ENCODE data around the gene ASGR1. TPM values are rescaled to one million over a fixed set of nuclear protein-coding genes. Genes with fewer than 3 reads are reported as not detected.
A peak's percentile ranks its signal among the peaks of the same experiment; 100 is the strongest.

ASGR1 gene
- total RNA-seq, 1 donor from 2014 or later: 29.0 TPM

DNA sequence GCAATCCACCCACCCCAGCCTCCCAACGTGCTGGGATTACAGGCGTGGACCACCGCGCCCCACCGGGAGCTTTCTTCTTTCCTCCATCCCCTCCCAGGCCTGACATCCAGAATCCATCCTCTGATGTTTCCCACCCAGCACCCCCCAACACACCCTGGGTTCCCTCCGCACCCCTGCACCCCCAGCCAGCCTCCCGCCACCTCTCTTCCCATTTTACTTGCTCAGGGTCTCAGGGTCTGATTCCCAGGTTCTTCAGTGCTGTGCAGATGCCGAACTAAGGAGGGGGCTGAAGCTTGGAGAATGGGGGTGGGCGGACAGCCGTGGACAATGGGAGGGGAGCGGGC, 225 bp downstream of the ASGR1 start:
- no peak for DNase-seq
- Mint-ChIP-seq H3K4me1 (ENCODE audit: low read depth, unreplicated experiment) (peaks cover 11% of the 10 kb centered on the region), H3K36me3 (ENCODE audit: unreplicated experiment) (no peaks in the 10 kb centered on the region), H3K9me3 (ENCODE audit: unreplicated experiment) (peaks cover 5% of the 10 kb centered on the region), H3K27ac (ENCODE audit: unreplicated experiment) (no peak overlapping the region), H3K4me3 (ENCODE audit: unreplicated experiment) (peak overlapping the region; percentile 16), H3K27me3 (ENCODE audit: unreplicated experiment) (peaks cover 11% of the 10 kb centered on the region)
- TF ChIP-seq, protein P1, sequence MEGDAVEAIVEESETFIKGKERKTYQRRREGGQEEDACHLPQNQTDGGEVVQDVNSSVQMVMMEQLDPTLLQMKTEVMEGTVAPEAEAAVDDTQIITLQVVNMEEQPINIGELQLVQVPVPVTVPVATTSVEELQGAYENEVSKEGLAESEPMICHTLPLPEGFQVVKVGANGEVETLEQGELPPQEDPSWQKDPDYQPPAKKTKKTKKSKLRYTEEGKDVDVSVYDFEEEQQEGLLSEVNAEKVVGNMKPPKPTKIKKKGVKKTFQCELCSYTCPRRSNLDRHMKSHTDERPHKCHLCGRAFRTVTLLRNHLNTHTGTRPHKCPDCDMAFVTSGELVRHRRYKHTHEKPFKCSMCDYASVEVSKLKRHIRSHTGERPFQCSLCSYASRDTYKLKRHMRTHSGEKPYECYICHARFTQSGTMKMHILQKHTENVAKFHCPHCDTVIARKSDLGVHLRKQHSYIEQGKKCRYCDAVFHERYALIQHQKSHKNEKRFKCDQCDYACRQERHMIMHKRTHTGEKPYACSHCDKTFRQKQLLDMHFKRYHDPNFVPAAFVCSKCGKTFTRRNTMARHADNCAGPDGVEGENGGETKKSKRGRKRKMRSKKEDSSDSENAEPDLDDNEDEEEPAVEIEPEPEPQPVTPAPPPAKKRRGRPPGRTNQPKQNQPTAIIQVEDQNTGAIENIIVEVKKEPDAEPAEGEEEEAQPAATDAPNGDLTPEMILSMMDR (IDR thresholded peaks at IDR 0.05; ENCODE audit: partially characterized antibody, unreplicated experiment): no peak

DNA sequence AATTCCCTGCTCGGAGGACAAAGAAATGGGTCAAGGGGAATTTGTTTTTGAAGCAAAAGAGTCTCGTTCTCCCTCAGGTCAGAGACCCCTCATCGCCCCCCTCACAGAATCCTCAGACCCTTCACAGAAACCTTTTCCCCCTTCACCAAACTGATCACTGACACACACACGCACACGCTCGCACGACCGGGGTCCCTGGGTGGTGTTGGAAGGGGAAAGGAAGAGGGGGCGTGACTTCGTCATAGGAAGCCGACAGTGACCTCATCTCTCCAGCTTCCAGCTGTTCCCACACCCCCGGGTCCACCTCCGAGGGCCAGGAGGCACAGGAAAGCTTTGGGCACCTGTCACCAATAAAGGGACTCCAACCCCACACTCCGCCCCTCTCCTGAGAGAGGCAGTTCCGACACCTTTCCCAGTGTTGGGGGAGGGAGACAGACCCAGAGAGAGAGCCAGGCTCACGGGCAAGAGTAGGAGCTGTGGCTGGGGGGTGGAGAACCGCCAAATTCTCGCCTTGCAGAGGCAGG, 1.2 kb downstream of the ASGR1 start:
- Mint-ChIP-seq H3K4me3 (ENCODE audit: unreplicated experiment) (no peak overlapping the region), H3K9me3 (ENCODE audit: unreplicated experiment) (peaks cover 3% of the 10 kb centered on the region), H3K27ac (ENCODE audit: unreplicated experiment) (no peak overlapping the region), H3K36me3 (ENCODE audit: unreplicated experiment) (no peaks in the 10 kb centered on the region), H3K4me1 (ENCODE audit: low read depth, unreplicated experiment) (peaks cover 7% of the 10 kb centered on the region), H3K27me3 (ENCODE audit: unreplicated experiment) (peaks cover 7% of the 10 kb centered on the region)
- peak; percentile 52 for DNase-seq
- TF ChIP-seq, protein P1 (IDR thresholded peaks at IDR 0.05; ENCODE audit: partially characterized antibody, unreplicated experiment): no peak

DNA sequence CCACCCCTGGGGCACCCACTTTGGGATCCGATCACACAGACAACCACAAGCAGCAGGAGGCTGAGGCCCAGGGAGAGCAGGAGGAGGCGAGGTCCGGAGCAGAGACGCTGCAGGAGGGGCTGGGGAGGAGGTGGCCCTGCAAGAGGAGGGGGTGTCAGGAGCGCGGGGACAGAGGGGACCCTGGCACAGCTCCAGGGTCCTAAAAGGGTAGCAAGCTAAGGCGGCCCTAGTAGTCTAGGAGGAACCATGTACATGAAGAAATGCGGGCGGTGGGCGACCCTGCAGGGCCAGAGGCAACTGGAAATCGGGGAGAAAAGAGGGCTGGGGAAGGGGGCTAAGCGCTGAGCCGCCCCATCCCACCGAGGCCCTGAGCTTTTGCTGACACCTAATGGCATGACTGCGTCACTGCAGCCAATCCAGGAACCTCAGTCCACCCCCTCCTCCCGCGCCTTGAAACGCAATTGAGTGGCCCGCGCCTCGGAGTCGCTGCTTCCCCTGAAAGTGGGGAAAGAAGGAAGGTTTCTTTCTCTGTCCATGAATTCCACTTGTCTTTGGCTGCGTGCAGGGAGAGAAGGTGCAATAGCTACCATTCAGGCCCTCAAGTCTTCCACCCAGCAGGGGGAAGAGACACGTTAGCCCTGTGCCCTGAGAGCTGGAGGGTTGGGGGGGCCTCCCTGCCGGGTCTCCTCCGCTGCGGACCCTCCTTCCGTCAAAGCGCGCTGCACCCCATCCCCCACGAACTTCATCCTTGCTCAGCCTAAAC, 1.8 kb downstream of the ASGR1 start:
- Mint-ChIP-seq H3K4me3 (ENCODE audit: unreplicated experiment) (no peak overlapping the region), H3K4me1 (ENCODE audit: low read depth, unreplicated experiment) (peaks cover 7% of the 10 kb centered on the region), H3K27me3 (ENCODE audit: unreplicated experiment) (peaks cover 7% of the 10 kb centered on the region), H3K27ac (ENCODE audit: unreplicated experiment) (no peak overlapping the region), H3K9me3 (ENCODE audit: unreplicated experiment) (peaks cover 3% of the 10 kb centered on the region), H3K36me3 (ENCODE audit: unreplicated experiment) (peaks cover 2% of the 10 kb centered on the region)
- peak; percentile 84 for DNase-seq
- TF ChIP-seq, protein P1 (IDR thresholded peaks at IDR 0.05; ENCODE audit: partially characterized antibody, unreplicated experiment): peak; percentile 85

DNA sequence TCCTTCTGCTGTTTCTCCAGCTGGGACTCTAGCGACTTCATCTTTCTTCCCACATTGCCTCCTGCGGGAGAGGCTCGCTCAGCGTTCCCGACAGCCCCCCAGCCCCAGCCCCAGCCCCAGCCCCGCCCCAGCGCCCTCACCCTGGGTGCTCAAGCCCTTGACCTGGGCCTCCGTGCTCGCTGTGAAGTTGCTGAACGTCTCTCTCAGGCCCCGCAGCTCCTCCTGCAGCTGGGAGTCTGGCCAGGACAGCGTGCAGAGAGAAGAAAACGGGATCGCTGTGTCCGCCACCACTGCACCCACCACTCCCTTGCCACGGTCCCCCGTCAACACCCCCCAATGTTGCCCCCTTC, 2.4 kb downstream of the ASGR1 start:
- DNase-seq: peak; percentile 56
- Mint-ChIP-seq H3K4me1 (ENCODE audit: low read depth, unreplicated experiment) (peaks cover 7% of the 10 kb centered on the region), H3K9me3 (ENCODE audit: unreplicated experiment) (peaks cover 3% of the 10 kb centered on the region), H3K4me3 (ENCODE audit: unreplicated experiment) (no peak overlapping the region), H3K27me3 (ENCODE audit: unreplicated experiment) (peaks cover 7% of the 10 kb centered on the region), H3K27ac (ENCODE audit: unreplicated experiment) (no peak overlapping the region), H3K36me3 (ENCODE audit: unreplicated experiment) (peaks cover 5% of the 10 kb centered on the region)
- TF ChIP-seq, protein P1 (IDR thresholded peaks at IDR 0.05; ENCODE audit: partially characterized antibody, unreplicated experiment): no peak

DNA sequence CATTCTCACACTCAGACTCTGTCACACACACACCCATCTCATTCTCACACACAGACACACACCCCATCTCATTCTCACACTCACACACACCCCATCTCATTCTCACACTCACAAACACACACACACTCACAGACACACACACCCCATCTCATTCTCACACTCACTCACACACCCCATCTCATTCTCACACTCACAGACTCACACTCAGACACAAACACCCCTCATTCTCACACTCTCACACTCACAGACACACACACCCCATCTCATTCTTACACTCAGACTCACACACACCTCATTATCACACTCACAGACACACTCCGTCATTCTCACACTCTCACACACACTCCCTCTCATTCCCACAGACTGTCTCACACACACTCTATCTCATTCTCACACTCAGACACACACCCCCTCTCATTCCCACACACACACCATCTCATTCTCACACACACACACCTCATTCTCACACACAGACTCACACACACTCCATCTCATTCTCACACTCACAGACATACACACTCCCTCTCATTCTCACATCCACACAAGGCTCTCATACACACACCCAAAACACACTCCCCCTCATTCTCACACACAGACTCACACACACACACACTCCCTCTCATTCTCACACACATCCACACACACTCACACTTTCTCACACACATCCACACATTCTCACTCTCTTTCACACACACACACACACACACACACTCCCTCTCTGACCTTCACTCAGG, 2.9 kb downstream of the ASGR1 start:
- H3K36me3 Mint-ChIP-seq (ENCODE audit: unreplicated experiment): peaks cover 5% of the 10 kb centered on the region
- H3K27me3 Mint-ChIP-seq (ENCODE audit: unreplicated experiment): peaks cover 7% of the 10 kb centered on the region
- no peak overlapping the region for H3K4me3 Mint-ChIP-seq (ENCODE audit: unreplicated experiment)
- peaks cover 7% of the 10 kb centered on the region for H3K4me1 Mint-ChIP-seq (ENCODE audit: low read depth, unreplicated experiment)
- DNase-seq: no peak
- TF ChIP-seq, protein P1 (IDR thresholded peaks at IDR 0.05; ENCODE audit: partially characterized antibody, unreplicated experiment): no peak
- peaks cover 3% of the 10 kb centered on the region for H3K9me3 Mint-ChIP-seq (ENCODE audit: unreplicated experiment)
- no peak overlapping the region for H3K27ac Mint-ChIP-seq (ENCODE audit: unreplicated experiment)
